GM12874 (cell line): ENCODE data around the gene CNTLN.

Experiments
- TF ChIP-seq, protein P1 (sequence below): IDR thresholded peaks from 2 replicates; pipeline ENCODE4 v1.5.1; 2011; ENCODE audit warnings: low read depth, mild to moderate bottlenecking, control low read depth, low read length, moderate library complexity; ENCODE audit not compliant: insufficient read depth

CNTLN gene

DNA sequence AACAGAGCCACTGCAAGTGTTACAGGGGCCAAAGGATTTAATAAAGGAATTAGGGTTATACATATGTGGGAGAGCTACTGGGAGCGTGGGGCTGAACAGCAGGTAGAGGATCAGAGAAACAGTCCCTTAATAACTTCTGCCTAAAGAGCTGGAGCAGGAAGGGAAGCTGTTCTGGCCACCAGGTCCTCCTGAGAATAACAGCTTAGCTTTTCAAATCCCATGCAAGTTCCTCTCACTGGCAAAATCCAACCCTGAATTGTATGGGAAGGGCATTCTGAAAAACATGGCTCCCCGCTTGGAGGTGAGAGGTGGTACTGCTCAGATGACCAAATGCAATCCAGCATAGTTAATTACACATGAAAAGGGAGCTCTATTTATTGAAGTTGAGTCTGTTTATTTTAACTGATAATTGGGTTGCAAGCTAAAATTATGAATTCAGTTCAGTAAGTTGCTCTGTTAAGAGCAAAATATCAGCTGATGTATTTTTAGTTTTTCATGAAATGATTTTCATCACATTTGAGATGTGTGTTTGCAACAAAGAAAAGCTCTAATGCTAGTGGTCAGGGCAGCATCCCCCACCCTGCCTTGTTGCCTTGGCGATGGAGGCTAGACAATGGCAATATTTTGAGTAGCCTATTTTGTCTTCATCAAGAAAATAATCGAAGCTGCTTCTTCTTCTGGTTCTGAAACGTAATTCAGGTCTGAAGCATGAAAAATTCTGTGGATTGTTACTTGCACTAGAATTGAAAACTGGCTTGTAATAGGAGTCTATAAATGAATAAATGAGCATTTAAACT, 385.6 kb downstream of the CNTLN start:
- TF ChIP-seq, protein P1, sequence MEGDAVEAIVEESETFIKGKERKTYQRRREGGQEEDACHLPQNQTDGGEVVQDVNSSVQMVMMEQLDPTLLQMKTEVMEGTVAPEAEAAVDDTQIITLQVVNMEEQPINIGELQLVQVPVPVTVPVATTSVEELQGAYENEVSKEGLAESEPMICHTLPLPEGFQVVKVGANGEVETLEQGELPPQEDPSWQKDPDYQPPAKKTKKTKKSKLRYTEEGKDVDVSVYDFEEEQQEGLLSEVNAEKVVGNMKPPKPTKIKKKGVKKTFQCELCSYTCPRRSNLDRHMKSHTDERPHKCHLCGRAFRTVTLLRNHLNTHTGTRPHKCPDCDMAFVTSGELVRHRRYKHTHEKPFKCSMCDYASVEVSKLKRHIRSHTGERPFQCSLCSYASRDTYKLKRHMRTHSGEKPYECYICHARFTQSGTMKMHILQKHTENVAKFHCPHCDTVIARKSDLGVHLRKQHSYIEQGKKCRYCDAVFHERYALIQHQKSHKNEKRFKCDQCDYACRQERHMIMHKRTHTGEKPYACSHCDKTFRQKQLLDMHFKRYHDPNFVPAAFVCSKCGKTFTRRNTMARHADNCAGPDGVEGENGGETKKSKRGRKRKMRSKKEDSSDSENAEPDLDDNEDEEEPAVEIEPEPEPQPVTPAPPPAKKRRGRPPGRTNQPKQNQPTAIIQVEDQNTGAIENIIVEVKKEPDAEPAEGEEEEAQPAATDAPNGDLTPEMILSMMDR, result no peak

DNA sequence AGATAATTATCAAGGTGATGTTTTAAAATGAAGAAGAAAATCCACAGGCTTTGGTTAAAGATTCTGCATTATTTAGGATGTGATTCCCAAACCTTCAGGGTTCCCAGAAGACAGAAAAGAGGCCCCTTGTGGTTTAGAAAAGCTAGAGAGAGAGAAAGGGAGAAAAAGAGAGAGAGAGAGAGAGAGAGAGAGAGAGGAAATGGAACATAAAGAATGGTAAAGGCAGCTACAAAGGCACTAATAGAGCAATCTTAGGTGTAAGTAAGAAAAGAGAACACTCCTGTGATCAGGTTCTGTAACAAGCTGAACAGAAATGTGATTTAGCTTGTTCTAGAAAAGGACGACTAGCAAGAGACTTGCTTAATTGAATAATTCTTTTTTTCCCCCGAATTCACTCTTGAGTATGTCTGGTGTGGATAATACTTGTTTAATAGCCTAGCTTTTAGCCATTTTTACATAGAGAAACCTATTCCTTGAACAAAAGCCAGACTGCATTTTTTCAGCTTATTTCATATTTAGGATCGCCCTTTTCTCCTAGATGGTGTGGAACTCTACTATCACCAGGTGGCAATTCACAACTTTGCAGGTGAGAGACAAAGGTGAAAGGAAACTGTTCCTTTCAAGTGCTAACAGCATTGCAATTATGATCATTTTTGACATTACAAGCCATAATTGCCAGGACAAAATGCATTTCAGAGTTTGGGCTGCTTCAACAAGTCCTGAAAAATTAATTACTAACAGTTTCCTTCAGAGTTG, 386.4 kb downstream of the CNTLN start:
- TF ChIP-seq, protein P1, result no peak

DNA sequence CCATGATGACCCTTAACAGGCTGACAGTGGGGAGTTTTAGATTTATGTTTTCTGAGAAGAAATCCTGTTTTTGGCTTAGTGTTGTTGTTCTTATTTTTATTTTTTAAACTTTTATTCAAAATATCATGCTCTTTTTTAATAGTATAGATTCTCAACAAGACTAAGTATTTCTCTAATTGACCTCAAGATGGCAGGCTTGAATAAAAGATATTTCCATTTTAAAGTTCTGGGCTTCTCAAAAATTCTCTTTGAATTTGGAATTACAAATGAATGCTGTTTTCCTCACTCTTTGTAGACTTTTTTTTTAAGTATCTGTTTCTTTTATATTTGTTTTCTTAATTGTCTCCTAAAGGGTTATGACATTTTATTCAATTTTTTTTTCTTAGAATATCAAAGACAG, 394.0 kb downstream of the CNTLN start:
- TF ChIP-seq, protein P1, result no peak

DNA sequence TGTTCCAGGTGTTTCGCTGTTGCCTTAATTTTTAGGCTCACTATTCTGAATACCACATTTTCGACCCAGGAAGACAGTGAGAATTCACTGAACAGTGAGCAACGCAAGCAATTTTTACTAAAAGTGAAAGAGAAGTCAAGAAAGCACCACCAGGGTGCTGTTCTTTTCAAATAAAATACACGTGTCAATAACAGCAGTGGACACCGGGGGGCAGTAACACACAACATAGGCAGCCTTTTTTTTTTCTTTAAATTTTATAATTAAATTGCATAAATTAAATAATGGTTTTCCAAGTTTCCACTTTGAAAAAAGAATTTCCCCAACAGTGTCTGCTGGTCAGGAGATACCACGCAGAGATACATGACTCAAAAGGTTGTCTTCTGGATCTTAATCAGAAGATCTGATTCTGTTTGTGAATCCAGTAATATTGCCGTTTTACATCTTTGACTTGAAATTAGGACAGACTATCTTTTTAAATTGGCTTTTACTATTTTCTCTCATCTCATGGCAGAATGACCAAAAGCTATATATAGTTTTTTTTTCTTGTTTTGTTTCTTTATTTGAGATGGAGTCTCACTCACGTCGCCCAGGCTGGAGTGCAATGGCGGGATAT, 396.9 kb downstream of the CNTLN start:
- TF ChIP-seq, protein P1, result peak; percentile 44; the same call in 1 of the 2 replicates

DNA sequence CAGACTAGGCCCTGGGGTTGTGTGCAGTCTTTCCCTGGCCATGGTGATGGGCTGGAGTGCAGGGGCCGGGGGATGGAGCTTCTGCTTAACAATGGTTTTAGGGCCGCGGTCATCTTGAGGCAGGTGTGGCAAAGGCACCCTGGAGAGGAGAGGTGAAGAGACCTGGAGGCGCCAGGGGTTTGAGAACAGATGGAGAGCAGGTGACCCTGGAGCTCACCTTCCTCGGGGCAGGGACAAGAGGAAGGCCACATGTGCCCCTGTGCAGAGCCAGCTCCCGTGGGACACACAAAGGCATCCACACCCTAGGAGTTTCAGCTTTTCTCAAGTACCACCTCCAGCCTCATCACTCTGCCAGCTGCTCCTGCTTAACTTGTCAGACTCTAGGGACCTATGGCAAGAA, 397.6 kb downstream of the CNTLN start:
- TF ChIP-seq, protein P1, result no peak

DNA sequence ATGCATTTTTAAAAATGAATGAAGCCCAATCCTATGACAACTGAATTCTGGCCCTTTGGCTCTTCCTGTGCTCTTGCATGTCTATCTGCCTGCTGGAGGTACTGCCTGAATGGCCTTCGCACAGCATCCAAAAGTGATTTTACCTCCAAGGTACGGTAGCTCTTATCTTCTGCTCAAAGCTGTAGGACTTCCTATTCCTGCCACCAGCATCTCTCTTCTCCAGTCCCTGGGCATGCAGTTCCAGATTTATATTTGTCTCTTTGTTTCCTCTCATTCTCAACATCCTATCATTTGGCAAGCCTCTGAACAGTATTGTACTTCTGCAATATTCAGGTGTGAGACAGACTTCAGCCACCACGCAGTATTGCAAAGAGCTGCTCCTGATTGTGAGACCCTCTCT, 400.3 kb downstream of the CNTLN start:
- TF ChIP-seq, protein P1, result no peak

DNA sequence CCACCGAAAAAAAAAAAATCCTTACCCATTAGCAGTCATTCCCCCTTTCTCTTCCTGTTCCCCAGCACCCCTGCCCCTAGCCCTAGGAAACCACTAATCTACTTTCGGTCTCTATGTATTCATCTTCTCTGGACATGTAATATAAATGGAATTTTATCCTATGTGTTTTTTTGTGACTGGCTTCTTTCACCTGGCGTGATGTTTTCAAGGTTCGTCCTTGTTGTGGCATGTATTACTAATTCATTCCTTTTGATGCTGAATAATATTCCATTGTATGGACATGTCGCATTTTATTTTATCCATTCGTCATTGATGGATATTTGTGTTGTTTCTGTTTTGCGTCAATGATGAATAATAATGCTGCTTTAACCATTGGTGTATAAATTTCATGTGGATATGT, 401.2 kb downstream of the CNTLN start:
- TF ChIP-seq, protein P1, result no peak
